Astrocyte (in vitro differentiated cells and primary cell): ENCODE measurements around the gene EGFR. TPM values are rescaled to one million over a fixed set of nuclear protein-coding genes. Genes with fewer than 3 reads are reported as not detected.

Source experiments
- DNase-seq: peaks from one replicate; pipeline ENCODE4 v3.0.0-alpha.2; 2010; ENCODE audit warnings: low read depth
- FAIRE-seq: peaks from 2 replicates; lab custom pipeline; 2011; peaks lifted over from hg19 to GRCh38; lab: Jason Lieb, UNC
- H2AFZ ChIP-seq: 2 replicates; pipeline ENCODE4 v1.6.0; 2012; ENCODE audit warnings: low read depth, low read length, inconsistent platforms
- H3K27ac ChIP-seq: 2 replicates; pipeline ENCODE4 v1.5.1; 2011; ENCODE audit warnings: low read depth, low read length, inconsistent platforms
- H3K27me3 ChIP-seq: 2 replicates; pipeline ENCODE4 v1.6.0; 2011; ENCODE audit warnings: low read length, inconsistent platforms; ENCODE audit not compliant: insufficient read depth
- H3K36me3 ChIP-seq: 2 replicates; pipeline ENCODE4 v1.5.1; 2011; ENCODE audit warnings: low read length, inconsistent platforms; ENCODE audit not compliant: insufficient read depth
- H3K4me1 ChIP-seq: 2 replicates; pipeline ENCODE4 v1.5.1; 2011; ENCODE audit warnings: low read length, inconsistent platforms; ENCODE audit not compliant: insufficient read depth
- H3K4me2 ChIP-seq: 2 replicates; pipeline ENCODE4 v1.6.0; 2012; ENCODE audit warnings: low read length, inconsistent platforms
- H3K4me3 ChIP-seq: 2 replicates; pipeline ENCODE4 v1.5.1; 2011; ENCODE audit warnings: low read depth, mild to moderate bottlenecking, low read length, inconsistent platforms; ENCODE audit not compliant: insufficient read depth
- H3K79me2 ChIP-seq: 2 replicates; pipeline ENCODE4 v1.6.0; 2012; ENCODE audit warnings: mild to moderate bottlenecking, low read length, inconsistent platforms; ENCODE audit not compliant: insufficient read depth
- H3K9ac ChIP-seq: 2 replicates; pipeline ENCODE4 v1.6.0; 2012; ENCODE audit warnings: mild to moderate bottlenecking, low read length, inconsistent platforms
- H3K9me3 ChIP-seq: 2 replicates; pipeline ENCODE4 v1.5.1; 2012; ENCODE audit warnings: low read depth, mild to moderate bottlenecking, low read length, inconsistent platforms; ENCODE audit not compliant: insufficient read depth
- H4K20me1 ChIP-seq: 2 replicates; pipeline ENCODE4 v1.6.0; 2012; ENCODE audit warnings: low read length, inconsistent platforms; ENCODE audit not compliant: insufficient read depth
- H3K27ac Mint-ChIP-seq: one replicate; pipeline ENCODE4 v1.8.0; 2021; ENCODE audit warnings: mild to moderate bottlenecking, mixed read lengths; ENCODE audit not compliant: unreplicated experiment
- H3K27me3 Mint-ChIP-seq: one replicate; pipeline ENCODE4 v1.8.0; 2021; ENCODE audit warnings: low read depth, mixed read lengths; ENCODE audit not compliant: unreplicated experiment
- H3K36me3 Mint-ChIP-seq: one replicate; pipeline ENCODE4 v1.8.0; 2021; ENCODE audit warnings: low read depth, mixed read lengths; ENCODE audit not compliant: unreplicated experiment
- H3K4me1 Mint-ChIP-seq: one replicate; pipeline ENCODE4 v1.8.0; 2021; ENCODE audit warnings: low read depth, mixed read lengths; ENCODE audit not compliant: unreplicated experiment
- H3K4me3 Mint-ChIP-seq: one replicate; pipeline ENCODE4 v1.8.0; 2021; ENCODE audit warnings: mild to moderate bottlenecking, moderate library complexity, mixed read lengths; ENCODE audit not compliant: unreplicated experiment
- H3K9me3 Mint-ChIP-seq: one replicate; pipeline ENCODE4 v1.8.0; 2021; ENCODE audit warnings: mild to moderate bottlenecking, mixed read lengths; ENCODE audit not compliant: unreplicated experiment
- EZH2 ChIP-seq: IDR thresholded peaks from 2 replicates; pipeline ENCODE4 v1.6.1; 2012; ENCODE audit warnings: mild to moderate bottlenecking, low read length, inconsistent platforms; ENCODE audit not compliant: insufficient read depth
- total RNA-seq: library from RNA; stranded (reverse); gene quantifications from 2 replicates; pipeline ENCODE4 v1.2.1, GENCODE V29; 2021
- TF ChIP-seq, protein P1 (sequence below): IDR thresholded peaks from 2 replicates; pipeline ENCODE4 v1.5.1; 2011; ENCODE audit warnings: low read depth, mild to moderate bottlenecking, inconsistent platforms, low read length, moderate library complexity; ENCODE audit not compliant: insufficient read depth

The EGFR gene
- total RNA-seq, 1 donor from 2014 or later = 27.3 TPM

DNA sequence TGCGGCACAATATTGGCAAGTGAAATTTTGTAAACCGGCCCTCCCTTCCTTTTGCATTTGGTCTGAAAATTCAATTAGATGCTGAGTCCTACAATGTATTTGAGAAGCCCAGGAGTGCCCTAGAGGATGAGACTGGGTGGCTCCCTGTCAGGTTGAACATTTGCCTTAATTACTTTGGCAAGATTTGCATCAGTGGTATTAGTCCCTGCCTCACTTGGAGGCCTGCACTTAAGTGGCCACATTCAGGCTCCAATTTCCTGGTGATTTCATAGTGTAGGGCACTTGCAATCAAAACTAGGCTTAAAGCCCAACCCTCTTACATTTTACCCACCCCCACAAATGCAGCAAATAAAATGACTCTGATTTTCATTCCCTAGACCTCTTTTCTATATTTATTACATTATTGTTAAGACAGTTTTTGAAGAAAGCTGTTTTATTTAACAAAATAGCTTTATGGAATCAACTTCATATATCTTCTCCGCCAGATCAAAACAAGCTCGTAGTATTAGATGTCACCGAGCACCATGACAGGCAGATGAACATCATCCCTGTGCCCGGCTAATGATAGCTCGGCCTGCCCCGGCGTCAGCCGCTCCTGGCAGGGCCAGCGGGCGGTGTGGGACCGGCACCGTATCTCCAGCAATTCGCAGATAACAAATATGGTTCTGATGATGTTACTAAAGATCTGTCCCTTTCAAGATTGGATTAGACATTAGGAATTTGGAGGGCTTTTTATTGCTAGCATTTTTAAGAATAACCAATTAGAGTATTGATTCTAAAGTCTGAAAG, 73.6 kb downstream of the EGFR start:
- Histone ChIP-seq H3K4me1 (peaks cover 15% of the 10 kb centered on the region), H3K4me3 (no peak overlapping the region), H3K9ac (peak overlapping the region; percentile 8), H3K27me3 (no peaks in the 10 kb centered on the region), H3K79me2 (peaks cover 95% of the 10 kb centered on the region), H3K4me2 (no peak overlapping the region), H2AFZ (no peak overlapping the region), H3K27ac (no peak overlapping the region), H3K36me3 (no peaks in the 10 kb centered on the region), H3K9me3 (no peaks in the 10 kb centered on the region), H4K20me1 (peaks cover 50% of the 10 kb centered on the region)
- FAIRE-seq (no peak), DNase-seq (no peak)
- Mint-ChIP-seq H3K9me3 (no peaks in the 10 kb centered on the region), H3K27me3 (no peaks in the 10 kb centered on the region), H3K36me3 (no peaks in the 10 kb centered on the region), H3K4me1 (peaks cover 26% of the 10 kb centered on the region), H3K4me3 (no peak overlapping the region), H3K27ac (no peak overlapping the region)
- TF ChIP-seq EZH2 = no peak
- TF ChIP-seq, protein P1, sequence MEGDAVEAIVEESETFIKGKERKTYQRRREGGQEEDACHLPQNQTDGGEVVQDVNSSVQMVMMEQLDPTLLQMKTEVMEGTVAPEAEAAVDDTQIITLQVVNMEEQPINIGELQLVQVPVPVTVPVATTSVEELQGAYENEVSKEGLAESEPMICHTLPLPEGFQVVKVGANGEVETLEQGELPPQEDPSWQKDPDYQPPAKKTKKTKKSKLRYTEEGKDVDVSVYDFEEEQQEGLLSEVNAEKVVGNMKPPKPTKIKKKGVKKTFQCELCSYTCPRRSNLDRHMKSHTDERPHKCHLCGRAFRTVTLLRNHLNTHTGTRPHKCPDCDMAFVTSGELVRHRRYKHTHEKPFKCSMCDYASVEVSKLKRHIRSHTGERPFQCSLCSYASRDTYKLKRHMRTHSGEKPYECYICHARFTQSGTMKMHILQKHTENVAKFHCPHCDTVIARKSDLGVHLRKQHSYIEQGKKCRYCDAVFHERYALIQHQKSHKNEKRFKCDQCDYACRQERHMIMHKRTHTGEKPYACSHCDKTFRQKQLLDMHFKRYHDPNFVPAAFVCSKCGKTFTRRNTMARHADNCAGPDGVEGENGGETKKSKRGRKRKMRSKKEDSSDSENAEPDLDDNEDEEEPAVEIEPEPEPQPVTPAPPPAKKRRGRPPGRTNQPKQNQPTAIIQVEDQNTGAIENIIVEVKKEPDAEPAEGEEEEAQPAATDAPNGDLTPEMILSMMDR = no peak

DNA sequence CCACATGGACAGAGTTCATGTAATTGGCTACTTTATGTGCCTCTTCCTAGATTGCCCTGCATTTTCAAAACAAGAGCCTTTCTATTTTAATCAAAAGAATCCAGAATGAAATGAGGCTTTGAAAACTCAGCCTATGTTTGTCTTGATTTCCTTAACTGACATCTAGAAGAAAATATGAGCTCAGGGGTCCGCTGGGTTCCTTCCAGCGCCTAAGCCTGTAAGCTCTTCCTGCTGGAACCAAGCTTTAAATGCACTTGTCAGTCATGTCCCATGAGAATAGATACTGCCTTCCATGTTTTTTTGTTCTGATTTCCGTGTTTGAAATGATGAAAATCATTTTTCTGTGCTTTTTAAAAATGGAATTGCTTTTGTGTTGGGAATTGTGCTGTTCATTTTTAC, 74.2 kb downstream of the EGFR start:
- Histone ChIP-seq H3K27me3 (no peaks in the 10 kb centered on the region), H3K9ac (no peak overlapping the region), H2AFZ (no peak overlapping the region), H4K20me1 (peaks cover 53% of the 10 kb centered on the region), H3K4me2 (no peak overlapping the region), H3K4me1 (peaks cover 9% of the 10 kb centered on the region), H3K36me3 (no peaks in the 10 kb centered on the region), H3K27ac (no peak overlapping the region), H3K4me3 (no peak overlapping the region), H3K9me3 (no peaks in the 10 kb centered on the region), H3K79me2 (peaks cover 95% of the 10 kb centered on the region)
- H3K4me1 Mint-ChIP-seq = peaks cover 20% of the 10 kb centered on the region
- FAIRE-seq (no peak), DNase-seq (no peak)
- TF ChIP-seq, protein P1 = no peak
- no peak for TF ChIP-seq EZH2
- no peaks in the 10 kb centered on the region for H3K27me3 Mint-ChIP-seq
- no peak overlapping the region for H3K27ac Mint-ChIP-seq
- H3K9me3 Mint-ChIP-seq = no peaks in the 10 kb centered on the region
- H3K36me3 Mint-ChIP-seq = no peaks in the 10 kb centered on the region
- H3K4me3 Mint-ChIP-seq = no peak overlapping the region

DNA sequence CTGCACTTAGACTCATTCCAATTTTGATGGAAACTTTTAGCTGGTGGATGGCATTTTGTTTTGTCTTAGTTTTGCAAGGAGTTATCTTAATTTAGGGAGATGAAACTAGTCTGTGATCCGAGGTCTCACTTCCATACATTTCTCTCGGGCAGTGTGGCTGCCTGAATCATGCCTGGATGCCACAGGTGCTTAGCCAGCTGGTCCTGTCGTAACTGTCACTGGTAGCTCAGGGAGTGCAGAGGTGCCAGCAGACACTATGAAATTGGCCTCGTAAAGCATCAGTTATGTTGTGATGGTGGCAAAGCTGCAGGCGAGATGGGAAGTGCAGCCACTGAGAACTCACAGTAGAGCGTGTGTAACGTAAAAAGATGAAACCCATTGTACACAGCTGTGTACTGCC, 74.9 kb downstream of the EGFR start:
- Mint-ChIP-seq H3K4me3 (no peak overlapping the region), H3K27me3 (no peaks in the 10 kb centered on the region), H3K4me1 (peaks cover 18% of the 10 kb centered on the region), H3K36me3 (no peaks in the 10 kb centered on the region), H3K9me3 (no peaks in the 10 kb centered on the region), H3K27ac (no peak overlapping the region)
- peaks cover 6% of the 10 kb centered on the region for H3K4me1 ChIP-seq
- no peak overlapping the region for H3K9ac ChIP-seq
- TF ChIP-seq EZH2 = no peak
- TF ChIP-seq, protein P1 = no peak
- H3K27ac ChIP-seq = no peak overlapping the region
- no peaks in the 10 kb centered on the region for H3K9me3 ChIP-seq
- peaks cover 95% of the 10 kb centered on the region for H3K79me2 ChIP-seq
- H4K20me1 ChIP-seq = peaks cover 53% of the 10 kb centered on the region
- no peaks in the 10 kb centered on the region for H3K27me3 ChIP-seq
- DNase-seq (no peak), FAIRE-seq (no peak)
- H2AFZ ChIP-seq = no peak overlapping the region
- no peak overlapping the region for H3K4me2 ChIP-seq
- no peak overlapping the region for H3K4me3 ChIP-seq
- no peaks in the 10 kb centered on the region for H3K36me3 ChIP-seq
